Uterus (tissue), 2 donors: ENCODE data around the gene XXYLT1.

ENCODE experiments used
- CTCF ChIP-seq, 4 experiments: fragments of 200-600 bp in 2 of 4; fragments of 450-650 bp in 2 of 4; sonication (generic) in 2 of 4; IDR thresholded peaks; one replicate each; pipeline ENCODE4 v1.5.1; 2016 to 2019; ENCODE audit warnings: antibody characterized with exemption in 4 of 4, mild to moderate bottlenecking in 2 of 4, moderate library complexity in 1 of 4
- POLR2A ChIP-seq, 2 donors: fragments of 450-650 bp; IDR thresholded peaks; one replicate each; pipeline ENCODE4 v1.6.1; 2016; ENCODE audit warnings: antibody characterized with exemption in 2 of 2, mild to moderate bottlenecking in 1 of 2, moderate library complexity in 1 of 2

DNA sequence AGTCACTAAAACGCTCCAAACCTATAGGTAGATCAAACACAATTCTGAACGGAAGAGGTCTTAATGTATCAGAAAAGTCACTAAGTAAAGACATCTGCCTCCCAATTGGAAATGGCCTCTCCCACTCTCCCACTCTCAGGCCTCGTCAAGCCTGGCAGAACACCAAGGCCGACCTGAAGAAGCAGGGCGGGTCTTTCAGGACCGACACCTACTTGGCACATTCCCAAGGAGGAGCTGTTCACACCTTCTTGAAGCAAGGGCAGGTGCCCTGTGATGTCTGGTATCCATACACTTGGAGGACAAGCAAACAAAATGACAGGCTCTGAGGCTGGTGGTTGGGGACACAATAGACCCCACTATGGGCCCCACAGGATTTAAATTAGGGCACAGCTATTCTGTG is 30.0 kb downstream of the XXYLT1 start:
- TF ChIP-seq CTCF (IDR thresholded peaks at IDR 0.05) (no peak), POLR2A (IDR thresholded peaks at IDR 0.05) (no peak)
